Stimulated activated CD4-positive, alpha-beta T cell treated with anti-CD3 and anti-CD28 coated beads, Interleukin-4, amount 100 ng/mL, for 1 hour (primary cell): ENCODE data around the gene TBC1D22A.

Source experiments
- DNase-seq: peaks from one replicate; pipeline ENCODE4 v3.0.0-alpha.2; 2020

Gene TBC1D22A

DNA sequence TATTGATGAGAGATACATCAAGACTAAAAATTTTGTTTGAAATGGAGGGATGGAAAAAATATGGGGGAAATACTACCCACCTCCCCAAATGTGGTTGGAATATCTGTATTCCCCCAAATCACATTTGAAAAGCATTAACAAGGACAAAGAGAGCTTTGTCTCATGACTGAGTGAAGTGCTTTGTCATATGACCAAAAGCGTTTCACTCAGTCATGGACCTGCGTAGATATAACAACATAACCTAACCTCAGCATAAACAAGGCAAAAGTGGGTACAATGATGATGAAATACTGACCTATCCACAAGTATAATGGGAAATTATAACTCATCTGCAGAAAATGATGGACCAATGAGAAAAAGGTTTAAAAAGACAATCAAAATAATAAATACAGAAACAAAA is 418.3 kb downstream of the TBC1D22A start:
- DNase-seq: no peak

DNA sequence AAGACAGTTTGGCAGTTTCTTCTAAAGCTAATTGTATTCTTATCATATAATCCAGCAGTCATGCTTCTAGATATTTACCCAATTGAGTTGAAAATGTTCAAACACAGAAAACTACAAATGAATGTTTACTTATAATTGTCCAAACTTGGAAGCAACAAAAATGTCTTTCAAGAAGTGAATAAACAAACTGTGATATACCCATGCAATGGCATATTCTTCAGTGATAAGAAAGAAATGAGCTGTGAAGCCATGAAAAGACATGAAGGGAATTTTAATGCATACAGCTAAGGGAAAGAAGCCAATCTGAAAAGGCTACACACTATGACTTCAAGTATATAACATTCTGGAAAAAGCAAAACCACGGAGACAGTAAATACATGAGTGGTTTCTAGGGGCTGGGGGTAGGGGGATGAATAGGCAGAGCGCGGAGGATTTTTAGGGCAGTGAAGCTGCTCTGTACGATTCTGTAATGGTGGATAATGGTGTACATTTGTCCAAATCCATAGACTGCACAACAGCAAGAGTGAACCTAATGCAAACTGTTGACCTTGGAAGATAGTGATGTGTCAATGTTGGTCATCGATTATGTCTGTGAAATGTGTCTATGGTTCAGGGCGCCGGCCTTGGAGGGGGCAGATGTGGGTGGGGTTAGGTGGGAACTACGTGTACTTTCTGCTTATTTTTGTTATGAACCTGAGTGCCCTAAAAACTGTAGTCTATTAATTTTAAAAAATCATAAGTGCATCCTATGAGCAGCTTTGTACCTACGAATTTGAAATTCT is 424.9 kb downstream of the TBC1D22A start:
- DNase-seq: no peak

DNA sequence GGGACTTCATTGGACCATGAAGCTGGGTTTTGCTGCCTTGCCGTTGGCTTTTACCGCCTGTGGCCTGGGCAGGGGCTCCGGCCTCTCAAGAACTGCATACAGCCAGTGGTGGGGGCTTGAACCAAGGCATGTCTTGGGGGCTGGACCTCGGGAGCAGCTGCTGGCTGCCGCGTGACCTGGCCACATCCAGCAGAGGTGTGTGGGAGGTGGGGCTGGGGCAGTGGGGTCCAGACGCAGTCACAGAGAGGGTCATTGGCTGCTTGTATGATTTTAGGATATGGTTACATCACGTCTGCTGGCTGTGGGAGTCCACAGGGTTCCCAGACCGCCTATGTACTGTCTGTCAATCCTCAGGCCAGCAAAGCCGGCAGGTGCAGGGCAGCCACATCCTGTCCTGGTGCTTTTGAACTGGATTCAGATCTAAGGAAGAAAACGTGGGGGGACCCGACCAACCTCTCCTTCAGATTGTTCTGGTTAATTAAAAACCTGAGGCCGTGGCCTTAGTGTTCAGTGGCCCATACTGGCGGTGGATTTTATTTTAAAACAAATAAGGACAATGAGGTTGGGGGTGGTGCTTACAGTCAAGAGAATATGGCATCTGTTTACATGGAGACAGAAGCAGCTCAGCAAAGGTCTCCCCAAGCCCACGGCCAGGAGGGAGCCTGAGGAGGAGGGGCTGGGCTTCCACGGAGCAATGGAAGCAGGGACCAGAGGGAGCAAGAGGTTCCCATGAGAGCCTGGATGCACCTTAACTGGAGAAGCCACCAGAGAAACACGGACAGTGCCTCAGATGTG is 426.0 kb downstream of the TBC1D22A start:
- no peak for DNase-seq

DNA sequence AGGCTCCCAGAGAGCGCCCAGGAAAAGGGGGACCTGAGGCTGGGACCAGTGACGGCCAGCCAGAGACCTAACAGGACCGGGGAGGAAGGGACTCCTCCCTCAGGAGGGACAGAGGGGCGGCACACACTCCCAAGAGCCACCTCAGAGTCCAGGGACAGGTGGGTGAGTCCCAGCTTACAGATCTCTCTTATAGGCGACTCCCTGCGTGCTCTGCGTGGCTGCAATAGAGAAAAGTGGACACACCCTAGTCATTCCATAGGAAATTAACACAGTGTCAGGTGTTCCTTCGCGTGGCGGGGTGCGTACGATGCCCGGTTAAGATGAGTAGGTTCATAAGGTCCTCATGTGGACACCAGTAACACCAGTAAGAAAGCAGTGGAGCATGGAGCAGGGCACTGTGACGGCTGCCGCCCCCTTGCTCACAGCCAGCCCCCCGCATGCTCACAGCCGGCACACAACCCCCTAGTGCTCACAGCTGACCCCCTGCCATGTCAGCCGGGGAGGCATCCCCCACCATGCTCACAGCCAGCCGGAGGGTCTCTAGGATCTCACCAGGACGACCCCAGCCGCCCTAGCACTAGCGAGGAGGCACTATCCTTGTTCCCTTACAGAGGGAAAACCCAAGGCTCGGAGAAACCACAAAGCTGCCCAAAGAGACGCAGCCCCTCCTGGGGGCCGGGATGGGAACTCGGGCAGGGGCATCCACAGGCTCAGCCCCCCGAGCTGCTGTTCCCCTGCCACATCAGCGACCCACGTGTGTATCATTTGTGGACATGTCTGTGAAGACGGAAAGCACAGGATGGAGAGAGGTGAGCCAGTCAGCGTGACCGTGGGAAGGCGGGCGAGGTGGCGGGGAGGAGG is 426.8 kb downstream of the TBC1D22A start:
- no peak for DNase-seq

DNA sequence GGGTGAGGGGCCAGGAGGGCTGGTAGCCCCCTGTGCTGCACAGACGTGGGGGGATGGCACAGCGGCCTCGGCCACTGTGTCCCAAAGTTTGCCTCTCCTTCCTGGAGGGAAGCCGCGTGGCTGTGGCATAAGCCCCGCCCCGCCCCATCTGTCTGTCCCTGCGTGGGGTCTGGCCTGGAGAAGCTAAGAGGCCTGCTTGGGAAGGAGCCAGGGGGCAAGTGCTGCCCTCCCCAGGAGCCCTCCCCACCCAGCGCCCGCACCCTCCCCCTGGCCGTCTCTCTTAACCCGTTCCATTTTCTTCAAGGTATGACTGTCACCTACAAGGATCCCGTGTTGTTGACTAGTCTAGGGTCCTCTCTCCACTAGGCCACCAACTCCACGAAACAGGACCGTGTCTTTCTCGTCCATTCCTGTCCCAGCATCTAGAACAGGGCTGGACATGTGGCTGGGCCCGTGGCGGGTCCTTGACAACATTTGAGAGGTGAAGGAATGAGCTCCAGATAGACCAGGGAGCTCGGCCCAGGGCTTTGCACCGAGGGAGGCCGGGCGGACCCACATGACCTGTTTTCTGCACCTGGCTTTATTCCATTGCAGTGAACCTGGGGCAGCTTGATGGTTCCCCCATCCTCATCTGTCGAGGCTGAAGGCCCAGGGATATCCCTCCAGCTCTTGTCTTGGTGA is 428.0 kb downstream of the TBC1D22A start:
- no peak for DNase-seq

DNA sequence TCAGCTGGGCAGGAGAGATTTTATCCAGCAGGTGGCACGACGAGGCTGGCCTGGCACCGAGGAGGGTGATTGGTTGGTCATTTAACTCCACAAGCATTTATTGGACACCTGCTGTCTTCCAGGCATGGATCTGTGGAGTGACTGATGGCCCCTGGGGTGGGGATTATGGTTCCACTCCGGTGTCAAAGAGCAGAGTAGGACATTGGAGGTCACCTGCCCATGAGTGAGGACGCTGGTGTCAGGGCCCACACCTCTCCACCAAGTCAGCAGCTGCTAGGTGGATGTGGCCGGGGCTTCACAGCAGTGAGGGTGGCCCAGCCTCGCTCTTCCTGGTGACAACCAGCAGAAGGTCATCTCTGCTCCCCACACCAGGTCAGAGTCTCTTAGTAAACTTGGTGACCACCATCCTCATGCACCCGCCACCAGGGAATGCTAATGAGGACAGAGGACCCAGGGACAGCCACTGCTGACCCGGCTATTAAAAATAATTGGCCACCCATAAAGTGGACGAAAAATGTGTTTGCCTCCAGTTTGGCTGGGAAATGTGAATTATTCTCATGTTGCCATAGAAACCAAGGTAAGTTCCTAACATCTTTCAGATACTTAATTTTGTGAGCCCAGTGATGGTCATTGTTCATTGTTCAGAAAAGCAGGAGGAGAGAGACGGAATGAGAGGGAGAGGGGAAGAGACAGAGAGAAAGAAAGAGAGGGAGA is 428.7 kb downstream of the TBC1D22A start:
- DNase-seq: no peak

DNA sequence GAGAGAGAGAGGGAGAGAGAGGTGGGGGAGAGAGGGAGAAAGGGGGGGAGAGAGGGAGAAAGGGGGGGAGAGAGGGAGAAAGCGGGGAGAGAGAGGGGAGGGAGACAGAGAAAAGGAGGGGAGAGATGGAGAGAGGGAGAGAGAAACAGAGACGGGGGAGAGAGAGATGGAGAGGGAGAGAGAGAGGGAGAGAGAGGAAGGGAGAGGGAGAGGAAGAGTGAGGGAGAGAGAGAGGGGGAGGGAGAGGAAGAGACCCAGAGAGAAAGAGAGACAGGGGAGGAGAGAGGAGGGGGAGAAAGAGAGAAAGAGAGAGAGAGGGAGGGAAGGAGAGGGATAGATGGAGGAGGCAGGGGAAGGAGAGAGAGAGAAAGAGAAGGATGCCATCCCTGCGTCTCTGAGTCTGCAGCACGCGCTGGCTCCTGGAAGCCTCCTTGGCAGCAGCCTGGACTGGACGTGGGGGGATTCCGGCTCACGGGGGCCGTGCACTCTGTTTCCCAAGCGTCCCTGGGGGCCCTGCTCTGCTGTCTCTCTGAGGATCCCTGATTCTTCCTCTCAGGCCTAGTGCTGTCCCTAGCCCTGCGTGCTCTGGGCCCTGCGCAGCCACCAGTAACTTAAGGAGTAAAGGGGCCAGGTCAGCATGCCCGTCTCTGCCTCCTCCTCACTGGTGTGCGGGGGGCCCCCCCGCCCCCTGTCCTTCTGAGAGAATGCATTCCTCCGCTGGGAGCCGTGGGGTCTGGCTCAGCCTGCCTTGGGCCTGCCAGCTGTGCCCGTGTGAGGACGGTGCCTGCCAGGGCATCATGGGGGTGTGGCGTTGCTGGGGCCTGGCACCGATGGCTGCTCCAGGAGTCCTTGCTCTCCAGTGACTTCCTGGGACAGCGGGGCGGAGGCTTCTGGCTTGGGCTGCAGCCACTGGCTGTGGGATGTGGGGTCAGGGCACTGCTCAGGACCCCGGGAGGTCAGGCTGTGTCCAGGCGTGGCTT is 429.5 kb downstream of the TBC1D22A start:
- no peak for DNase-seq

DNA sequence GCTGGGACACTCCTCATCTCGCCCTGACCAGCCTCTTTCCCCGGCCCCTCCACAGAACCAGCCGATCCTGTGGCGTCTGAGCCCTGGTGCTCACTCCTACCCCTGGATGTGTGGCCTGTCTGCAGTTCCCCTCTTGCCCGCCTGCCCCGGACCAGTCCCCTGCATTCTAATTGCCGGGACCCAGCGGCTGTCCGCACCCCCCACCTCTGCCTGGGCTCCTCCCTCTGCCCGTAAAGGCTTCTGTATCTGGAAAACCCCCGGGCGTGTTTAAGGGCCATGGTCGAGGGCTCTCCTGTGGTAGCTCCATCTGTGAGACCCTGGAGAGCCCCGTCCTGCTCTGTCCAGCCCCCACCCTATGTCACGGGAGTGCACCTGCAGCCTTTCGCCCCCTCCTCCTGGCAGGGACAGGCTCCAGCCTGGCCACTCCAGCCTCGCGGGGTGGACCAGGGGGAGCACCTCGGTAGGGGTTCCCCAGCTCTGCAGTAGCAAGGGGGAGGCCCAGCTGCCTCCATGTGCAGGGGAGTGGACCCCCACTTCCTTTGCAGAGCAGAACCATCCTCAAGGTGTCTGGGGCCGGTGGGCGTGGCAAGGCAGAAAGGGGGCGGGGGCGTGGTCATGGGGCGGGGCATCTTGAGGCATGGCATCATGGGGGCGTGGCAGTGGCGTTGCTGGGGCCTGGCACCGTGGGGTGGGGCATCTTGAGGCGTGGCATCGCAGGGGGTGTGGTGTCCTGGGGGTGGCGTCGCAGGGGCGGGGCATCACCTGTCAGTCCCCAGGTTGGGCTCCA is 430.4 kb downstream of the TBC1D22A start:
- no peak for DNase-seq

DNA sequence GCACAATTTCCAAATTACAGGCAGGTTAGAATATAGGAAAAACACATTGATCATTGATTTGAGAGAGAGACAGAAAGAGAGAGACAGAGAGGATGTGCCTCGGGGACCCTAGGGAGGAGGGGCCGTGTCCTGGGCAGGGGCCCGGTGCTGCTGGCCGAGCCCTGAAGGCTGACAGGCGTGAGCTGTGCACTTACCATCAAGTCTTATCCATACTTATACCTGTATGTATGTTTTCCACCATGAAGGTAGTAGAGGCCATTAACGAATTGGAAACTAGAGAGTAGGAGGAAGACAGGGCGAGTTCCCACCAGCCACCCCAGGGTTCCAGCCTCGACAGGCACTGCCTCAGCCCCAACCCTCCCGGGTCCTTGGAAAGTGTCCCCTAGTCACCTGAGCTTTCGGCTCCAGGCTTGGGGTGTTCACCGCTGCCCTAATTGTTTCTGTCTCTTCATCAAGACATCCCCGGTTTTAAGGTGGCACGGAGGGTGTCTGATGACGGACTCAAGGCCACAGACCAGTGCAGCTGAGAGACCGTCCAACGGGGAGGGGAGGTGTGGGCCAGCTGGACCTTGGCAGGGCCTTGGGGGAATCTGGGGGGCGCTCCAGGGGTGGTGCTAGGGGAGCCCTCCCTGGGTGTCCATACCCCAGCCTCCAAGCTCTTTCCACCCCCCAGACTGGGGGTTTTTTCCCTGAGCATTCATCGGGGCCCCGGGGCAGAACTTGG is 431.3 kb downstream of the TBC1D22A start:
- no peak for DNase-seq

DNA sequence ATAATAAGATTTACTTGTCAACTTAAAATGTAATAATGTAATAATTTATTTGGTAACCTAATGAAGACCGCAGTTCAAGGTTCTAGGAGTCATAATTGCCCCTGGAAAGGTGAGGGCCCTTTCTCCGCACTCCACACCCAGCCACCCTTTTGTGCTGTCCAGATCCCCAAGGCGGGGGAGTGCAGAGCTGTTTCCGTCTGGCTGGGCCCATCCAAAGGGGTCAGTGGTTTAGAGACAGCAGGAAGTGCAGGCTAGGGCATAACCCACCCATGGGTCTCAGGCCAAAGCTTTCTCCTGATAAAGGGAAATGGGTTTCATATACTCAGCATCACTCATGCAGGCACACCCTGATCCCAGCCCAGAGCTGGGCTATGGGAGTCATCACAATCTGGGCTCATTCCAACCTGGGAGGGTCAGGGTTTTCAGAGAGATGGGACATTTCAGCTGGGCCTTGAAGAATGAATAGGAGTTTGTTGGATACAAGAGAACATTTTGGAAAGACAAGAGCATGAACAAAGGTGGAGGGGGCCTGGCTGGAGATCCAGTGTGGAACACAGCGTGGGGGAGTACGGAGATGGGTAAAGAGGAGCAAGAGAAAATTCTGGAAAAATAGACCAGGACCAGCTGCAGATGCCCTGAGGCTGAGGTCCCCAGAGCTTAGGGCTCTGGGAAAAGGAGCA is 432.2 kb downstream of the TBC1D22A start:
- DNase-seq: no peak

DNA sequence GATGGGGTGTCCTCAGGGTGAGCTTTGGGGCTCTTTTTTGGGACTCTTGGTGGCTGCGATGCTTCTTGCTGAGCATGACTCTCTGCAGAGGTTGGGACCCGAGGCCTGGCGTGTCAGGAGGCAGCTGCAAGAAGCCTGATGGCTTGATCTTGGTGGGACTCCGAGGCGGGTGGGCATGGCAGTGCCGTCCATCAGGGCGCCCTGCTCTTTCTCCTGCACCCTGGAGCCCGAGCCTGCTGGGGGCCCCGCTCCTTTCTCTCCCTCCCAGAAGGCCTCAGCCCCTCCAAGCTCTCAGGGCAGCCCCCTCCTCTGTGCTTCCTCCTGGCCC is 432.7 kb downstream of the TBC1D22A start:
- DNase-seq: no peak

DNA sequence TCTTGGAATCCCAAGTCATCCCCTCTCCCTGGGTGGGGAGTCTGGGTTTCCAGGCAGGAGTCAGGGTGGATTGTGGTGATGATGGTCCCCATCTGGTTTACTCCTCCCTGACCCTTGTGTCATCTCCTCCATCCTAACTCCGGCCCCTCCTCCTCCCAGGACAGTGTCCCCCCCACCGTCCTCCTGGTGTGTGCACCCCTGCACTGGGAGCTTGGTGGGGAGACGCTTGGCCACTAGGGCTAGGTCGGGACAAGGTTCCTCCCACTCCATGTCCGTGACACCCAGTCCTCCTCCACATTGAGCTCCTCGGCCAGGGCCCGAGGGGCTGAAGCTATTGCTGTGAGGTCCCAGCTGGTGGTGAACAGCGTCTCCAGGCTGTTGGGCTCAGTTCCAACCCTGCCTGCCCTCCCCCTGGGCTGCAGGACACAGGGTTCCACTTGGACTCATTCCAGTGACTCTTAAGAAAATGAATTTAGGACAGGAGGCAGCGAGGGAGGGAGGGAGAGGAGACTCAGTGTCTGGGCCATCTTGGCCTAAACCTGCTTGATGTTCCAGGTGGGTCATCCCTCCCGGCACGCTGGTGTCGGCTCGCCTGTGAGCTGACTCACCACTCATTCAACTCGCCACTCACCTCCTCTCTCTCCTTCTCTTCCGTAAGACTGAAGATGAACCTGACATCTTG is 433.2 kb downstream of the TBC1D22A start:
- no peak for DNase-seq

DNA sequence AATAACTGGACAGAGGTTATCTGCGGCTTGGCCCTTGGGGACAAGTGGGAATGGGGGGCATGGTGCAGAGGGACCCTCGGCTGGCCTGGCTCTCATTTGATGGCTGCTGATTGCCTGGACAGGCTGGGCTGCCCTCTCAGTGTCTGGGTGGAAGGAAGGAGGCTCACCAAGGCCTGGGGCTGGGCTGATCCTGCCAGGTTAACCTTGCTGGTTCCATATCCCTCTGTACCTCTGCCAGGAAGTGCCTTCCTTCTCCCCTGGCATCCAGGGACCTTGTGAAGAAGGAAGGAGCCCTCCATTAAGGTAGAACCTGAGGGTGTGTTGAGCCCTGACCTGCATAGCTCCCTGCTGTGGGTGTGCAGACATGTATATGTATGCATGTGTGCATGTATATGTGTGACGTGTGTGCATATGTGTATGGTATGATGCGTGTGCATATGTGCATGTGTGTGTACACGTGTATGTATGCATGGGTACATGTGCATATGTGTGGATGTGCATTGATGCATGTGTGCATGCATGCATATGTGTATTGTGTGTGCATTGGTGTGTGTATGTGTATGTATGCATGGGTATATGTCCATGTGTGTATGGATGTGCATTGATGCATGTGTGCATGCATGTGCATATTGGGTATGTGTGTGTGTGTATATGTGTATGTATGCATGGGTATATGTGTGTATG is 433.9 kb downstream of the TBC1D22A start:
- DNase-seq: no peak

DNA sequence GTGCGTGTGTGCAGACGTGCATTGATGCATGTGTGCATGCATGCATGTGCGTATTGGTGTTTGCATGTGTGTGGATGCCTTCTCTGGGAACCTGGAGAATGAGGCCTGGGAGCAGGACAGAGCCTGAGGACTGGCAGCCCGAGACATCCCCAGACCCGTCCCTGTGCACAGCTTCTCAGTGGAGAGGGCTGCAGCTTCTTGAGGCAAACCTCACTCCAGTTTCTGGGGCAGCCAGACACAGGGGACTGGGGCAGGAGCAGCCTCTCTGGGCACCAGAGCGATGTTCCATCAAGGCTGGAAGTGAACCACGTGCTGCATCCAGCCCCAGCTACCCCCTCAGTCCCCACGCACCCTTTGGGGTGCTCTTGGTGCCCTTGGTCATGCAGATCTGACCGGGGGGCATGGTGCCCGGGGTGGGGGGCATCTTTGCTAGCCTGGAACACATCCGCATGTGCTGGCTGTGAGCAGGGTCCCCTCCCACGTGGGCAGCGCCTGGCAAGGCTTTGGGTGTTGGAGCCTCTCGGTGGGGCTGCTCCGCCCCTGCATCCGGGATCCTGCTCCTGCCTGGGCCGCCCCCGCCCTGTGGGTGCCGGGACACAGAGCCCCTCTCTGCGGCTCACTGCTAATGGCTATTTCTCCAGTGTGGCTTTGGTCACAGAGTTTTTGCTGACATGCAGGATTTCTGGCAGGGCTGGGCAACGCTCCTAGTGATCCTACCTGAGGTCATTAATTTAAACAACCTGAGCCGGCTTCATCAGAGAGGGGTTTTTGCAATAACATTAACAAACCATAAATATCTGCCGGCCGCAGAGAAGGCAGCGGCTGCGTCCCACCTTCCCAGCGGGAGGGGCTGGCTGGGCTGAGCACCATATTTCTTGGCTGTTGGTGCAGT is 434.7 kb downstream of the TBC1D22A start:
- no peak for DNase-seq

DNA sequence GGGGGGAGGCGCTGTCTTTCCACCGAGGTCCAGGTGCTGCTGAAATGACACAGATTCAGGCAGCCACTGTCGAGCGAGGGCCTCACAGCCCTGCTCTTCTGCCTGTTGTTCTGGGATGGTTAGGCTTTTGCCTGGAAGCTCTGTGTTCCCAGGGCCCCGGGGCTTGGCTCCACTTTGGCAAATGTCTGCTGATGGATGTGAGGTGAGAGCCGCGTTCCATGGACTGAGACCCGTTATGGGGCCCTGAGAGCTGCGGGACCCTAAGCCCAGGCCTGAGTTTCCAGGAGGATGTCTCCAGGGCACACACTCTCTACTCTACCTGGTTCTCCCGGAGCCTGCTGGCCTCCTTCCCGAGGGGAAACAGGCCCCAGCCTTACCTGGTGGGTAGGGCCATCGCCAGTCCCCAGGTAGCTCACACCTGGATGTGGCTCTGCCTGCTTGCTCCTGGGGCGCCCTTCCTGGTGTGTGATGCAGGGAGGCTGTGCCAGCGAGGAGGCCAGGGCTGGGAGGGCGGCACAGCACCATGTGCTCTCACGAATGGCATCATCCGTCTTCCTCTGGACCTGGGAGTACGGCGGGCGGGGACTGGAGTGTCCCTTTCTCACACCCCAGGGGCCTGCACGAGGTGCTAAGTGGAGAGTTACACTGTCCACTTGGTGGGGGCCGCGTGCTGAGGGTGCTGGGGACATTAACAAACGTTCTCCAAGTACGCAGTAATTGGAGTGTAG is 435.5 kb downstream of the TBC1D22A start:
- DNase-seq: no peak

DNA sequence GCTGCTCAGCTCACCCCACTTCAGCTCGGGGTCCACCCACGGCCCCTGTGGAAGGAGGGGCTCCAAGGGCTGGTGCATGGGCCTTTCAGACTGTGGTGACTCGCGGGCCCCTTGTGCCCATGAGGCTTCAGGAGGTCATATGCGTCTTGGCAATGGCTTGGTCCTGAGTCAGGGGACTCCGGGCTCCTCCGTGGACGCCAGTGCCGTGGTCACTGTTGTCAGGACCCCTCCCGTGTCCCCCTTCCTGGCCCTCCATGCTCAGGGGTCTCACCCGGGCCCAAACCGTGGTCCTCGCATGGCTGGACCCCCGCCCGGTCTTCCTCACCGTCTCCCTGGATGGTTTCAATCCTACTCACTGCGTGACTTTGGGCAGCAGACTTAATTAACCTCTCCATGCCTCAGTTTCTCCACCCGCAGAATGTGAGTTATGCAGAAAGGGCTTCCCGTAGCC is 436.4 kb downstream of the TBC1D22A start:
- no peak for DNase-seq
